ENCODE data around the gene PABPN1L. TPM values are rescaled to one million over a fixed set of nuclear protein-coding genes. Genes with fewer than 3 reads are reported as not detected.

The PABPN1L gene
- total and polyA plus RNA-seq, 2 of the 8 experiments (the other 6 are each of a cell fraction or from before 2014, with no cell fraction given) = not detected

- TF ChIP-seq E2F6 (IDR thresholded peaks at IDR 0.05) (no peak), SIX5 (IDR thresholded peaks at IDR 0.05; ENCODE audit: low read depth, low read length) (no peak), POU5F1 (IDR thresholded peaks at IDR 0.05; ENCODE audit: low read depth, low read length) (no peak), TCF12 (IDR thresholded peaks at IDR 0.05; ENCODE audit: low read depth, low read length) (no peak), YY1 (IDR thresholded peaks at IDR 0.05; ENCODE audit: low read depth, low read length) (no peak), CHD2 (IDR thresholded peaks at IDR 0.05; ENCODE audit: low read length) (no peak), SRF (IDR thresholded peaks at IDR 0.05; ENCODE audit: low read depth, low read length) (no peak), HDAC2 (IDR thresholded peaks at IDR 0.05; ENCODE audit: borderline replicate concordance in 1 of 2, low read depth in 2 of 2, low read length in 2 of 2) (no peak), JUND (IDR thresholded peaks at IDR 0.05; ENCODE audit: low read length) (no peak), BCL11A (IDR thresholded peaks at IDR 0.05; ENCODE audit: low read depth in 2 of 2, low read length in 2 of 2) (no peak)
Measured at GRCh38 chr16:88839745-88840599, 26.5 kb downstream of the PABPN1L start (continued).

All from H1 (cell line).